Stimulated activated CD4-positive, alpha-beta T cell treated with anti-CD3 and anti-CD28 coated beads, Interleukin-15, amount 100 ng/mL, for 48 hours (primary cell): Measurements from ENCODE around the gene OR5K2.

ENCODE experiments used
- DNase-seq, 2 donors: peaks; one replicate each; pipeline ENCODE4 v3.0.0-alpha.2; 2020; ENCODE audit warnings: low read depth in 2 of 2

The OR5K2 gene

DNA sequence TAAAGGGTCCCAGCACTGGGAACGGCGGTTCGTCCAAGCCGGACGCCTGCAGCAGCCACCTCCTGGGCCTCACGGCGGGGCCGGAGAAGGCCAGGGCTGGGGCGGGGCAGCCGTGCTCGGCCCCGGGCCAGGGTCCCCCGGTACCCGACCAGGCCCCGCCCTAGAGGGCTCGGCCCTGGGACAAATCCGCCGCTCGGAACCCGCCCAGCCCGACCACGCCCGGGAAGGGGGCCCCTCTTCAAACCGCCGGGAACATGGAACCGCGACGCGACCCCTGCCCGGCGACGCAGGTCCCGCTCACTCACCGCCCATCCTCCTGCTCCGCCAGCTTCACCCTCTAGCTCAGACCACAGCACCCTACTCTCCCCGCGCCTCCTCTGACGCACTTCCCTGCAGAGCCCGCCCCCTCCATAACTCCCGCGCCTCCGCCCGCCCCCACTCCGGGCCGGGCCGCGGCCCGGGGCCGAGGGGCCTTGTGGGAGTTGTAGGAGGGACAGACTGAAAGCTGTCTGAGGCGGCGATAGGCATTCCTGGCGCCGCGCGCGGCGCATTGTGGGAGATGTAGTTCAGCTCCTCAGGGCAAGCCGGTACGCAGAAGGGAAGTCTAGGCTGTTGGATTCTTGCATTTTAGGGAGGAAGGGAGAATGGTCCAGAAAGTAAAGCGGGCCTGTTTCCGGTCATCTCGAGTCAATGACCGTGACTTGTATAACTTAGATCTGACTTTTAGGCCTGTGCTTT, 25.2 kb downstream of the OR5K2 start, which contains the start of gene CLDND1:
Gene CLDND1 (minus strand): TSS at position 359 of the 738 bp plus-strand sequence. CDS start 1,478 bp downstream, outside the sequence.
- peak; percentile 89 to 93 for DNase-seq

- no peak for DNase-seq
These were observed 28.0 kb downstream of the OR5K2 start for GRCh38 chr3:98525494-98525893.

DNA sequence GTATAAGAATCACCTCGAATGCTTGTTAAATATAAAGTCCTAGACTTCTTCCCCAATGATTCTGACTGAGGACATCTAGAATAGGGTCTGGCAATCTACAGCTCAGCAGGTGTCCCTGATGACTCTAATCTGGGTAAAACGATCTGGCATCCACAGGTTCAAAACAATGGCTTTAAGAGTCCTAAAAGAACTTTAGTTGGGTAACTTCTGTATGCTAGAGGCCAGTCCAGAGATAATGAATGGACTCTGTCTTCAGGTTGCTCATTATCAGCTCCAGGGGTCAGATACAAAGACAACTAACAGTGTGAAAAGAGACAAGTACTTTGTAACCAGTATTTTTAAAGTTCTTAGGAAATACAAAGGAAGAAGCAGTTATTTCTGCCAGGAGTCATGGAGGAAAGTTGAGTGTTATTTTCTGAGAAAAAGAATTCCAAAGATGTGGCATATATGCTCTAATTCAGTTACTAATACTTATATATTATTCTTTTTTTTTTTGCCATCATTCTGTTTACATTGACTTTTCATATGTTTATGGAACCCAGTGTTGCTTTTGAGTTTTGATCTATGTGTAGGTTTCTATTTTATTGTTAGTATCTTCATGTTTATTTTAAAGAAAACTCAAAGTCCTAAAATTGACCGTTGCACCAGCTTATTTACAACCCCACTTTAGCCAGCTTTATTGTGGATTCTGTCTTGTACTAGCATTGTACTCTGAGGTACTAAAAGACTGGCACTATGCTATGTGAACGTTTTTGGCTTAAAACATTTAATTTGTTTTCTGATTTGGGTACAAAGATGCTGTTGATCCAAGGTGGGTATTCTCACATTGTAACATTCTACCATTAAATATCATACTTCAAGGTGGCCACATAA, 31.2 kb downstream of the OR5K2 start:
- DNase-seq, result no peak

- DNase-seq, result no peak
These were observed 32.5 kb downstream of the OR5K2 start for GRCh38 chr3:98529856-98530459.

DNA sequence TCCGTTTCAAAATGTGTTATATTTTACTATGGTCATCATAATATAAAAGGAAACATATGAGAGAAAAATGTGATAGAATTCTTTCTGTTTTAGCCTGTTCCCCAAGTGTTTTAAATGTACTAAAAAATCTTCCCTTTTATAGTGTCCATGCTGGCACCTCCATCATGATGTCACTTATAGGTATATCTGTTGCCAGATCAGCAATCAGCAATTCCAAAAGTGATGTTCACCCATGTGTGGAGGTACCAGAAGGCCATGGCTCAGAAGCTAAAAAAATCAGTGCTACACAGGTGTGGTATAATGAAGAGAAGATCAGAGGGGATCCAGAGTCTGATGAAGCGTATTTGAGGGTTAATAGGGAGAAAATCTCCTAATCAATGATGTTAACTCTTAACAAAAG, 33.2 kb downstream of the OR5K2 start:
- DNase-seq, result no peak

DNA sequence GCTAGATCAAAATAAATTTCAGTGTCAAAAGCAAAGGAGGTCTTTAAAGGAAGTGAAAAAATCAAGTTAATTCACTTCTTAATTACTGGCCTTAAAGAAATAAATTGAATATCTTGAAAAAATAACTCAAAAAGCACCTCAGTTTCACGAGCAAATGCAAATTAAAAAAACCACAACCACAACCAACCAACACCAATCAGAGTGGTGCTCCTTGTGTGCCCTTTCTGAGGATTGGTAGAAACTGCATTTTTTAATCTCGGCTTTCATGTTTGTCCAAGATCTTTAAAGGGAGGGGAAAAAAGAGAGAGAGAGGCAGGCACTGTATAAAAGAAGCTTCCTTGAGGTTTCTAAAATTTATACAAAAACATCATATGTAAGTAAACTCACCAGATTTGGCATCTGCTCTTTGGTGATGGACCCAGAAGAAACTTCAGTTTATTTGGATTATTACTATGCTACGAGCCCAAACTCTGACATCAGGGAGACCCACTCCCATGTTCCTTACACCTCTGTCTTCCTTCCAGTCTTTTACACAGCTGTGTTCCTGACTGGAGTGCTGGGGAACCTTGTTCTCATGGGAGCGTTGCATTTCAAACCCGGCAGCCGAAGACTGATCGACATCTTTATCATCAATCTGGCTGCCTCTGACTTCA, 34.3 kb downstream of the OR5K2 start, which contains the start of gene GPR15:
Gene GPR15 (plus strand): TSS at position 357 of the 653 bp plus-strand sequence. CDS start 56 bp downstream, at position 413.
- DNase-seq, result no peak

DNA sequence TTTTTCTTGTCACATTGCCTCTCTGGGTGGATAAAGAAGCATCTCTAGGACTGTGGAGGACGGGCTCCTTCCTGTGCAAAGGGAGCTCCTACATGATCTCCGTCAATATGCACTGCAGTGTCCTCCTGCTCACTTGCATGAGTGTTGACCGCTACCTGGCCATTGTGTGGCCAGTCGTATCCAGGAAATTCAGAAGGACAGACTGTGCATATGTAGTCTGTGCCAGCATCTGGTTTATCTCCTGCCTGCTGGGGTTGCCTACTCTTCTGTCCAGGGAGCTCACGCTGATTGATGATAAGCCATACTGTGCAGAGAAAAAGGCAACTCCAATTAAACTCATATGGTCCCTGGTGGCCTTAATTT, 34.8 kb downstream of the OR5K2 start:
- DNase-seq, result no peak

GRCh38 chr3:98532709-98533571, 35.5 kb downstream of the OR5K2 start:
- no peak for DNase-seq

GRCh38 chr3:98534168-98534567, 36.7 kb downstream of the OR5K2 start:
- DNase-seq, result no peak

- no peak for DNase-seq
These were observed 37.3 kb downstream of the OR5K2 start for GRCh38 chr3:98534734-98535133.

DNA sequence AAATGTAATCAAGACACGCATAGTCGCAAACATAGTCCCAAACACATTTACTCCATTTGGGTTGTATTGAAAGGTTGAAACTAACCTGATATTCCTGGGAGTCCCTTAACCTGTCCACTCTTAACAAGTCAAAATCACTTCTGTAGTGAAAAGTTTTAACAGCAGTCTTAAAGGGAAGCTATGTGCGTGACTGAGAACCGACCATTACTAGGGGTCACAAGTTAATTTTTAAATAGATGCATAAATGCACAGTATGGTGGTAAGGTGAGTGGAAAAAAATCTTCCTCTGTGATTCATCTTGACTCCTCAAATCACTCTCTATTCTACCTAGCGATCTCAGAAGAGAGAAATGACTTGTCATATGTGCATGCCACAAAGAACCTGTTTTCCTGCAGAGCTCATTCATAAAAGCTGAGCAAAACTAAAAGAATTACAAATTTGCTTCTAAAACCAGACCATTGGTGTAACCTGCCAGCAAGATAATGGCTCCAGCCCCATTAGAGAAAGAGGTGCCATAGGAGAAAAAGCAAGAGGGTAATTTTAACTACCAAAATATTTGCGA, 39.1 kb downstream of the OR5K2 start:
- no peak for DNase-seq

GRCh38 chr3:98540346-98540745, 42.9 kb downstream of the OR5K2 start:
- DNase-seq, result no peak

DNA sequence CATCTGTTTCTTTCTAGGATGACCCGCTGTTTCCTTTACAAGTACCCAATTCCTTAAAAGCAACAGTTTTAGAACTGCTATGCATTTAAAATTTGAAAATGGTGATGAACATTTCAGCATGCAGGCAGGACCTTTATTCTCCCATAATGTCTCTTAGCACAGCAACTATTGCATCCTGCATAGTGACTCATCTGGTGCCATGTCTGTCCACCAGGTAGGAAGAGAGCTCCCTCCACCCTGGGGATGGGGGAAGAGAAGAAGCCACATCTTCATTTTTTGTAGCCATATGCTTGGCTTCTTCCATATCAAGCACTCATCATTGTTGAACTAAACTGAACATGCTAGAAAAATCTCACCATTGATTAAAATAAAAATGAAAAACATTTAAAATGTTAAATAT, 44.2 kb downstream of the OR5K2 start:
- no peak for DNase-seq

GRCh38 chr3:98542623-98543022, 45.1 kb downstream of the OR5K2 start:
- no peak for DNase-seq

DNA sequence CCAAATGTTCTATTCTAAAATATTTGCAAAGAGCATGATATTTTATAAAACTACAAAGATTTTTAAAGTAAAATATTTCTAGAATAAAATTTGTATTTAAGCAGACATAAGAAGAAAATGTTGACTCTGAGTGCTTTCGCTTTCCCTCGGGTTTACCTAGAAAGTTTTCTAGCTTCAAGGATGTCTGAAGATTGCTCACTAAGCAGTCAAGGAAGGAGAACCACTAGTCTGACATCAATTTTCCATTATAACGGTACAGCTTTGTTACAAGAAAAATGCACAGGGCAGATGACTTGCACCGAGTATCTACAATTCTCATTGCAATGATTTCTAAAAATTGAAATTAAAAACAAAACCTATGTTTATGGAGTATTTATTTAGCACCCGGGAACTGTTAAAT, 48.5 kb downstream of the OR5K2 start:
- no peak for DNase-seq
